ENCODE data around the gene ZP4.

ZP4 gene

DNA sequence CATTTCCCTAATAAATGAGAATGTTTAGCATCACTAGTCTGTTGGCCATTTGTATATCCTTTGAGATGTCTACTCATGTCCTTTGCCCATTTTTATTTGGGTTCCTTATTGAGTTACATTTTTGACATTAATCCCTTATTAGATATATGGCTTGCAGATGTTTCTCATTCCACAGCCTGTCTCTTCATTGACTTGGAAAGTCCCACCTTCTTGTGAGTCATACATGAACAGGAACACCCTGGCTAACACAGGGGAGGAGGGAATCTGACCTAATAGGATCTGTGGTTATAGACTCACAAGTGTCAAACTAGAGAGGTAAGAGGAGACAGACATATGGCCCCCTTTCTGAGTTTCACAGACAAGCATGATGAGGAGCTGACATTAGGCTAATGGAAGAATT, 11.5 kb downstream of the ZP4 start:
- TF ChIP-seq ZC3H10 (CRISPR knock-in tag; IDR thresholded peaks at IDR 0.05), result peak; percentile 41; the same call in 1 of the 2 replicates
- no peak for TF ChIP-seq ZNF8 (CRISPR knock-in tag; IDR thresholded peaks at IDR 0.05)
- TF ChIP-seq OSR1 (CRISPR knock-in tag; IDR thresholded peaks at IDR 0.05), result no peak
- peak; percentile 86 for TF ChIP-seq TOX (CRISPR knock-in tag; IDR thresholded peaks at IDR 0.05; ENCODE audit: borderline replicate concordance)
- no peak for TF ChIP-seq PATZ1 (CRISPR knock-in tag; IDR thresholded peaks at IDR 0.05; ENCODE audit: borderline replicate concordance)
- TF ChIP-seq RARB (CRISPR knock-in tag; IDR thresholded peaks at IDR 0.05), result peak; percentile 59; the same call in 1 of the 2 replicates
- peak; percentile 93 for ATAC-seq

DNA sequence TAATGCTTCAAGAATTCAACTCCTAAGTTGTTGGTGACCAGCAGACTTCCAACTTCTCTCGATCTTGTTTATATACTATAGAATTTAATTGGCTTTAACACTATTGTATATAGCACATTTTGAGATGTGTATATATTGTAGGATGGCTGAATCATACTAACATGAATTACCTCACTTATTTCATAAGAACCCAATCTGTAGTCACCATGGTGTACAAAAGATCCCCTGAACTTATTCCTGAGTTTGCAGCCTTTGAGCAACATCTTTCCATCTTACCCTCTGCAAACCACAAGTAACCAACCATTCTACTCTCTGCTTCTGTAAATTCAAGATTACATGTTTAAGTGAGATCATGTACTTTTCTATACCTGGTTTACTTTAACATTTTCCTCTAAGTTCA, 12.3 kb downstream of the ZP4 start:
- no peak for TF ChIP-seq TOX (CRISPR knock-in tag; IDR thresholded peaks at IDR 0.05; ENCODE audit: borderline replicate concordance)
- no peak for TF ChIP-seq ZFP30 (CRISPR knock-in tag; IDR thresholded peaks at IDR 0.05)
- no peak for TF ChIP-seq PPARA (CRISPR knock-in tag; IDR thresholded peaks at IDR 0.05; ENCODE audit: borderline replicate concordance)
- TF ChIP-seq ZFP3 (CRISPR knock-in tag; IDR thresholded peaks at IDR 0.05), result no peak
- ATAC-seq, result no peak

DNA sequence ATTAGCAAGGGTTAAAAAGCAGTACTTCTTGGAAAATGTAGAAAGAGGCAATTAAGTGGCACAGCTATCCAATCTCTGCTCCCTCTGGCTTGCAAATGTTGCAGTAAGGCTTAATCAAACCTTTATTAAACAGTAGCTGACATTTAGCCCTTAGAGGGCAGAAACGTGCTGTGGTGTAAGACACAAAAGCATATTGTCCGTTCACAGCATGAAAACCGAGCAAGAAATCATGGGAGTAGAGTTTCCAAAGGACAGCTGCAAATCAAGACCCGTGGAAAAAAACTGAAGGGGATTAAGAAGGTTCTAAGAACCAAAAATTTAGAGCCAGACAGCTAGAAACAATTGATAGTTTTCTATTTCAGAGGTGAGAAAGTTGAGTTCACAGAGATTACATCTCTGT, 13.1 kb downstream of the ZP4 start:
- ATAC-seq, result no peak

DNA sequence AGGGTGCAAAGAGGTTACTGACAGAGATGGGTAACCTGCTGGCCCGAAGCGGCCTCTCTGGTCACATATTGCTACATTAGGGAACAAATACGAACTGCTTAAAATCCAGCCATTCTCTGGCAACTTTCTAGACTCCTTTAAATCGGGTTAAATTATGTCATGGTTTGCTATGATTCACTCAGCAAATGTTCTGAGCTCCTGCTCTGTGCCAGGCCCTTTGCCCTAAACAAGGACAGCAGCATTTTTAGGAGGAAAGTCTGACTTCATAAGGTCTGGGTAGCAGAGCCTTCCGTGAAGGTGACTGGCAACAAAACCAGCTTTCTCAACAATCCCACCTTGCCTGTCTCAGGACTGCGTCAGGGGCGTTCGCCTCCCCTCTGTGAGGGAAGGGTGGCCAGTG, 15.4 kb downstream of the ZP4 start:
- peak; percentile 30 for ATAC-seq
- TF ChIP-seq ISL1 (CRISPR knock-in tag; IDR thresholded peaks at IDR 0.05) (no peak), CREB5 (CRISPR knock-in tag; IDR thresholded peaks at IDR 0.05; ENCODE audit: low read depth) (no peak), RARB (CRISPR knock-in tag; IDR thresholded peaks at IDR 0.05) (no peak), ZNF565 (CRISPR knock-in tag; conservative IDR thresholded peaks at IDR 0.05; ENCODE audit: low read depth) (no peak), CSRNP3 (CRISPR knock-in tag; IDR thresholded peaks at IDR 0.05) (no peak), GLIS3 (CRISPR knock-in tag; IDR thresholded peaks at IDR 0.05) (no peak), ZFP30 (CRISPR knock-in tag; IDR thresholded peaks at IDR 0.05) (no peak), ZFP3 (CRISPR knock-in tag; IDR thresholded peaks at IDR 0.05) (no peak), ZNF70 (CRISPR knock-in tag; IDR thresholded peaks at IDR 0.05) (no peak), ARNTL (CRISPR knock-in tag; IDR thresholded peaks at IDR 0.05; ENCODE audit: borderline replicate concordance, low read depth) (no peak), ZNF8 (CRISPR knock-in tag; IDR thresholded peaks at IDR 0.05) (no peak), PATZ1 (CRISPR knock-in tag; IDR thresholded peaks at IDR 0.05; ENCODE audit: borderline replicate concordance) (no peak), OSR1 (CRISPR knock-in tag; IDR thresholded peaks at IDR 0.05) (no peak), ESRRG (CRISPR knock-in tag; IDR thresholded peaks at IDR 0.05) (no peak), TOX (CRISPR knock-in tag; IDR thresholded peaks at IDR 0.05; ENCODE audit: borderline replicate concordance) (no peak), POU6F1 (CRISPR knock-in tag; IDR thresholded peaks at IDR 0.05; ENCODE audit: borderline replicate concordance, low read depth) (no peak), TCF4 (CRISPR knock-in tag; IDR thresholded peaks at IDR 0.05; ENCODE audit: borderline replicate concordance) (no peak)
- TF ChIP-seq, protein P1, sequence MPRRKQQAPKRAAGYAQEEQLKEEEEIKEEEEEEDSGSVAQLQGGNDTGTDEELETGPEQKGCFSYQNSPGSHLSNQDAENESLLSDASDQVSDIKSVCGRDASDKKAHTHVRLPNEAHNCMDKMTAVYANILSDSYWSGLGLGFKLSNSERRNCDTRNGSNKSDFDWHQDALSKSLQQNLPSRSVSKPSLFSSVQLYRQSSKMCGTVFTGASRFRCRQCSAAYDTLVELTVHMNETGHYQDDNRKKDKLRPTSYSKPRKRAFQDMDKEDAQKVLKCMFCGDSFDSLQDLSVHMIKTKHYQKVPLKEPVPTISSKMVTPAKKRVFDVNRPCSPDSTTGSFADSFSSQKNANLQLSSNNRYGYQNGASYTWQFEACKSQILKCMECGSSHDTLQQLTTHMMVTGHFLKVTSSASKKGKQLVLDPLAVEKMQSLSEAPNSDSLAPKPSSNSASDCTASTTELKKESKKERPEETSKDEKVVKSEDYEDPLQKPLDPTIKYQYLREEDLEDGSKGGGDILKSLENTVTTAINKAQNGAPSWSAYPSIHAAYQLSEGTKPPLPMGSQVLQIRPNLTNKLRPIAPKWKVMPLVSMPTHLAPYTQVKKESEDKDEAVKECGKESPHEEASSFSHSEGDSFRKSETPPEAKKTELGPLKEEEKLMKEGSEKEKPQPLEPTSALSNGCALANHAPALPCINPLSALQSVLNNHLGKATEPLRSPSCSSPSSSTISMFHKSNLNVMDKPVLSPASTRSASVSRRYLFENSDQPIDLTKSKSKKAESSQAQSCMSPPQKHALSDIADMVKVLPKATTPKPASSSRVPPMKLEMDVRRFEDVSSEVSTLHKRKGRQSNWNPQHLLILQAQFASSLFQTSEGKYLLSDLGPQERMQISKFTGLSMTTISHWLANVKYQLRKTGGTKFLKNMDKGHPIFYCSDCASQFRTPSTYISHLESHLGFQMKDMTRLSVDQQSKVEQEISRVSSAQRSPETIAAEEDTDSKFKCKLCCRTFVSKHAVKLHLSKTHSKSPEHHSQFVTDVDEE (CRISPR knock-in tag; IDR thresholded peaks at IDR 0.05), result no peak

More for the DNA sequence above, 13.1 kb downstream of the ZP4 start:
- TF ChIP-seq ESRRG (CRISPR knock-in tag; IDR thresholded peaks at IDR 0.05), result no peak
- no peak for TF ChIP-seq PPARA (CRISPR knock-in tag; IDR thresholded peaks at IDR 0.05; ENCODE audit: borderline replicate concordance)
- TF ChIP-seq ISL1 (CRISPR knock-in tag; IDR thresholded peaks at IDR 0.05), result no peak
- TF ChIP-seq ARNTL (CRISPR knock-in tag; IDR thresholded peaks at IDR 0.05; ENCODE audit: borderline replicate concordance, low read depth), result no peak
- TF ChIP-seq GLIS3 (CRISPR knock-in tag; IDR thresholded peaks at IDR 0.05), result no peak
- TF ChIP-seq RARB (CRISPR knock-in tag; IDR thresholded peaks at IDR 0.05), result no peak
